Heart left ventricle (tissue), 13 donors: Measurements from ENCODE around the gene ETAA1.

Experiments used
- CTCF ChIP-seq, 12 donors: fragments of 200-600 bp; sonication (generic) in 4 of 12; IDR thresholded peaks; one replicate each; pipeline versions ENCODE4 v1.5.0 to v1.8.0; 2018 to 2022; ENCODE audit warnings: antibody characterized with exemption in 12 of 12, mild to moderate bottlenecking in 5 of 12
- POLR2A ChIP-seq, 2 donors: fragments of 450-650 bp; IDR thresholded peaks; one replicate each; pipeline ENCODE4 v1.6.1; 2017; ENCODE audit warnings: antibody characterized with exemption in 2 of 2, mild to moderate bottlenecking in 2 of 2, moderate library complexity in 2 of 2
- donor health status: ischemic (EF 13 %, LVEDD 7.1; RV severe dilation, severe dysfunction).
- donor health status: DM: no; HTN: yes; CAD: no.
- donor health status: DM: no; HTN: no; CAD: no.
- donor health status: ischemic (EF 25% LVEDD 6.9; RV normal size, moderate dysfunction).
- donor health status: ischemic (EF 25% LVEDD 5.7; RV mildly dilated, moderate dysfunction).
- donor health status: ischemic (EF 35%, LVEDD 5.7; RV mildly dilated, moderate dysfunction).
- donor health status: nonischemic (EF 11% LVEDD 7.7; RV severe dilation, severe dysfunction).
- donor health status: DM: yes; HTN: yes; CAD: no.
- donor health status: PGD.
- donor health status: ischemic (EF 29% LVEDD 5.4; RV normal size, mild dysfunction).
- donor health status: nonischemic (EF 23%, LVEDD 6.1; RV moderate dilation, normal function).

- TF ChIP-seq POLR2A (IDR thresholded peaks at IDR 0.05) (no peak), CTCF (IDR thresholded peaks at IDR 0.05) (no peak)
Observed at GRCh38 chr2:67389286-67389685, 7.8 kb upstream of the ETAA1 start.
